Astrocyte (in vitro differentiated cells and primary cell): Measurements from ENCODE around the gene ZNF516.

ENCODE experiments used
- EZH2 ChIP-seq: IDR thresholded peaks from 2 replicates; pipeline ENCODE4 v1.6.1; 2012; ENCODE audit warnings: mild to moderate bottlenecking, low read length, inconsistent platforms; ENCODE audit not compliant: insufficient read depth
- TF ChIP-seq, protein P1 (sequence below): IDR thresholded peaks from 2 replicates; pipeline ENCODE4 v1.5.1; 2011; ENCODE audit warnings: low read depth, mild to moderate bottlenecking, inconsistent platforms, low read length, moderate library complexity; ENCODE audit not compliant: insufficient read depth

DNA sequence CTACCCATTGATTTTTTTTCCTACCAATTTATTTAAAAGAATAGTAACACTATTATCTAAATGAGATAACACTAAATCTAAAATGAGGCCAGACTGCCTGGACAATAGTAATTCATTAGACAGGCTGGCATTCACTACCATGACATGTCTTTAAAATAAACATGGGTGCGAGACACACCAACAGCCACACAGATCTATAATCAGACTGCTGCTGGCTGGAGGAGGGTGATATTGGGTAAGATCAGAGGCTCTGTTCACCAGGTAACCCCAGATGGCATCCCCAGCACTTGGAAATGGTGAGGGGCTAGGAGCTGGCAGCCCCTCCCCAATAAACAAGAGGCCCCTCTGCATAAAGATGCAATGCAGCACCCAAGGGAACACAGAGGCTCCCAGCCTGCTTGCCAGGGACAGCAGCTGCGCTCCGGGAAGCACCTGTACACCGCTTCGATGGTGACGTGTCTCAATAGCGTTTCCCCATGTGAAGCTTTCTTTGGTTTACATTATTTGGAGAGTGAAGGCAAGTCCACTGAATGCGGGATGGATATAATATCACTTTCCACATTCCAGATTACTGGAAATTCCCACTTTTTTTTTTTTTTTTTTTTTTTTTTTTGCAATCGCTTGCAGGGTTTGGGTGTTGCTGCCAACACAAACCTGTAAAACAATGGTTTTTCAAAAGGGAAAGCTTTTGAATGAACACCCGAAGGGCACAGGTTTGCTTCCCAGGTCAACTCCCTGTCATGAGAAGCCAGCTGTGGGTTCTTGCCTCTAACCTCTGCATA is 159.0 kb downstream of the ZNF516 start:
- TF ChIP-seq, protein P1, sequence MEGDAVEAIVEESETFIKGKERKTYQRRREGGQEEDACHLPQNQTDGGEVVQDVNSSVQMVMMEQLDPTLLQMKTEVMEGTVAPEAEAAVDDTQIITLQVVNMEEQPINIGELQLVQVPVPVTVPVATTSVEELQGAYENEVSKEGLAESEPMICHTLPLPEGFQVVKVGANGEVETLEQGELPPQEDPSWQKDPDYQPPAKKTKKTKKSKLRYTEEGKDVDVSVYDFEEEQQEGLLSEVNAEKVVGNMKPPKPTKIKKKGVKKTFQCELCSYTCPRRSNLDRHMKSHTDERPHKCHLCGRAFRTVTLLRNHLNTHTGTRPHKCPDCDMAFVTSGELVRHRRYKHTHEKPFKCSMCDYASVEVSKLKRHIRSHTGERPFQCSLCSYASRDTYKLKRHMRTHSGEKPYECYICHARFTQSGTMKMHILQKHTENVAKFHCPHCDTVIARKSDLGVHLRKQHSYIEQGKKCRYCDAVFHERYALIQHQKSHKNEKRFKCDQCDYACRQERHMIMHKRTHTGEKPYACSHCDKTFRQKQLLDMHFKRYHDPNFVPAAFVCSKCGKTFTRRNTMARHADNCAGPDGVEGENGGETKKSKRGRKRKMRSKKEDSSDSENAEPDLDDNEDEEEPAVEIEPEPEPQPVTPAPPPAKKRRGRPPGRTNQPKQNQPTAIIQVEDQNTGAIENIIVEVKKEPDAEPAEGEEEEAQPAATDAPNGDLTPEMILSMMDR = no peak
- TF ChIP-seq EZH2 = no peak
